Natural killer cell treated with Interleukin-12 subunit alpha and Interleukin-12 subunit beta and Interleukin-15 and Interleukin-18, amount 100 ng/mL, for 72 hours (primary cell): ENCODE data around the gene ZNF12. TPM values are rescaled to one million over a fixed set of nuclear protein-coding genes. Genes with fewer than 3 reads are reported as not detected.
"Not testable (repeated sequence)": the region's sequence is repeated elsewhere in the genome, so short reads cannot be mapped to it uniquely, and the experiment has no call there.

Experiments
- ATAC-seq, 2 donors: fragments of 150-1000 bp; cut with Tn5 transposase in 1 of 2; sonication (Bioruptor Pico), chemical (Tn5 transposase) in 1 of 2; 2 replicates each; pipeline ENCODE4 v1.10.0; 2021
- DNase-seq: peaks from one replicate; pipeline ENCODE4 v3.0.0; 2022; ENCODE audit warnings: low spot score
- H3K27ac Mint-ChIP-seq, 2 donors: 1 replicate in 1 of 2; 2 replicates in 1 of 2; pipeline ENCODE4 v1.8.0; 2022; ENCODE audit warnings: mixed read lengths in 2 of 2, mild to moderate bottlenecking in 1 of 2, moderate library complexity in 1 of 2
- H3K27me3 Mint-ChIP-seq, 2 donors: 1 replicate in 1 of 2; 2 replicates in 1 of 2; pipeline ENCODE4 v1.8.0; 2022; ENCODE audit warnings: mixed read lengths in 2 of 2
- H3K36me3 Mint-ChIP-seq: one replicate; pipeline ENCODE4 v1.8.0; 2022; ENCODE audit warnings: mixed read lengths
- H3K4me1 Mint-ChIP-seq, 2 donors: 1 replicate in 1 of 2; 2 replicates in 1 of 2; pipeline ENCODE4 v1.8.0; 2022; ENCODE audit warnings: low read depth in 2 of 2, mixed read lengths in 2 of 2, mild to moderate bottlenecking in 1 of 2
- H3K4me3 Mint-ChIP-seq: one replicate; pipeline ENCODE4 v1.8.0; 2022; ENCODE audit warnings: mixed read lengths
- H3K9me3 Mint-ChIP-seq: 2 replicates; pipeline ENCODE4 v1.8.0; 2022; ENCODE audit warnings: mixed read lengths
- total RNA-seq, 2 donors: library from RNA; stranded (reverse); gene quantifications; one replicate each; pipeline ENCODE4 v1.2.3, GENCODE V29; 2022

ZNF12 gene
- total RNA-seq = 10 to 100 TPM; 23.9 to 26.2 TPM

DNA sequence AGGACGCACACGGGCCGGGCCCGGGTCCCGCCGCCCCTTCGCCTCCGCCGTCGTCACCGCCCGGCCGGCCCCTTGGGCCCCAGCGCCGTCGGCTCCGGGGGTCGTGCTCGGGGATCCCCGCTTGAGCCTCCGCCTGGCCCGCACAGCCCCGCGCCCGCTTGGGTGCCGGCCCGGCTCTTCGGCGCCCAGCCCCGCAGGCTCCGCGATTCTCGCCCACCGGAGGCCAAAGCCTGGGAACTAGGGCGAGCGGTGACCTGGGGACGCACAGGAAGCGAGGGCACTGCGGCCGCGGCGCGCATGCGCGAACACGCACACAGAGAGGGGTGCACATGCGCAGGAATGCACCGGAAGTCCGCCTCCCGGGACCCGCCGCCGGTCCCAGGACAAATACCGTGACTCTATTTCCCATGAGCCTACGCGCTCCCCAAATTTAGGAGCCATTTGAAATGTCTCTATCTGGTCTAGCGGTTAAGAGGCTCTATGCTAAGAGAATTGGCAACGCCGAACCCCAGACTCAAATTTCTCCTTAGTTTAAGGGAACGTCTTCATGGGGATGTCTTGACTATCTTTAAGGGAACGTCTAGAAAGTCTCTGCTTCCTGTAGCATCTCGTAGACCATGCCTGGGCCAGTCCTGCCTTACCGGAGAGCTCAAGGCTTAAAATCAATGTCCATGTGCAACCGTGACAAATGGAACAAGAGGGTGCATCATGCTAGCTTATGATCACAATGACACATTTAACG lies at the start of gene ZNF12:
Gene ZNF12, minus strand, starts transcription at position 282 of the 742 bp plus-strand sequence. CDS start 1,774 bp downstream, outside the sequence.
- Mint-ChIP-seq H3K4me1 (peaks cover 36 to 43% of the 10 kb centered on the region in 2 donors), H3K36me3 (peaks cover 31% of the 10 kb centered on the region), H3K27me3 (peaks cover 9 to 12% of the 10 kb centered on the region in 2 donors), H3K27ac (peak within 1 kb of the TSS; percentile 78 to 86), H3K4me3 (peak within 1 kb of the TSS; percentile 91), H3K9me3 (peaks cover 8% of the 10 kb centered on the region)
- DNase-seq (peak; percentile 97), ATAC-seq (peak; percentile 96 to 97)

DNA sequence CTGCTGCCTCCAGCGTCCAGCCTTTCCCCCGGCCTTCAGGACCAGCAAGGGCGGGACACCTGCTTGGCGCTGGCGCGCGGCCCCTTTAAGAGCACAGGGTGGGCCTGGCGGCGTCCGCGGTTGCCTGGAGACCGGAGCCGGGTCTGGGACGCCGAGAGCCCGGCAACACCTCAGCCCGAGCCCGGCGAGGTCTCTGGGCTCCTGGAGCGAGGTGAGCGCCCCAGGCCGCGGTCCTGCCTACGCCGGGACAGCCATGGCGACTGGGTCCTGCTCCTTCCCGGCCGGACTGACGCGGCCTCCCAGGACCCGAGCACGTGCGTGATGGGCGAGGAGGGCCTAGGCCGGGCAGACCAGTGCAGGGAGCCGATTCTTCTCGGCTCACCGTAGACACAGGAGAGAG lies 47.2 kb upstream of the ZNF12 start, which contains the start of gene RSPH10B2:
Gene RSPH10B2, plus strand, starts transcription at position 140 of the 400 bp plus-strand sequence. CDS start 3,575 bp downstream, outside the sequence.
- not testable (repeated sequence) for H3K4me1 Mint-ChIP-seq, H3K27me3 Mint-ChIP-seq, DNase-seq, H3K4me3 Mint-ChIP-seq, H3K27ac Mint-ChIP-seq, H3K9me3 Mint-ChIP-seq, H3K36me3 Mint-ChIP-seq
- peak in 1 of 2 donors; percentile 19 for ATAC-seq

DNA sequence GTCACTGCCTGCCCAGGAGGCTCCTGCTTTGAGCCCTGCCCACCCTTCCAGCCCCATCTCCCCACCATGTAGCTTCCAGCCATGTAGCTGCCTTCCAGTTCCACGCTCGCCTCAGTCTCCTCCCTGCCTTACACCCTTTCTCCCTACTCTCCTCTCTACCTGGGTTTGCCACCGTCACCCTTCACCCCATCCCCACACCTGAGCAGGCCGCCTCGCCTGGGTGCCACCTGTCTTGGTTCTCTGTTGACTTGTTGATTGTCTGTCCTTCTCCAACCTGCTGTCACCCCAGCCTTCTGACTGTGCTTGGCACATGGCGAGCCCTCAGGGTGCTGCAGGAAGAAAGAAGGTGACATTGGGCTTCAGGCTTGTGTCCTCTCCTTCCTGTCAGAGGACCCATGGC lies 43.4 kb upstream of the ZNF12 start:
- H3K4me3 Mint-ChIP-seq, H3K27me3 Mint-ChIP-seq, H3K36me3 Mint-ChIP-seq, H3K9me3 Mint-ChIP-seq, H3K27ac Mint-ChIP-seq, H3K4me1 Mint-ChIP-seq: not testable (repeated sequence)
- ATAC-seq (peak in 1 of 2 donors; percentile 24), DNase-seq (peak; percentile 58)

- ATAC-seq = peak in 1 of 2 donors; percentile 32
- not testable (repeated sequence) for H3K27me3 Mint-ChIP-seq, DNase-seq, H3K27ac Mint-ChIP-seq, H3K4me1 Mint-ChIP-seq, H3K36me3 Mint-ChIP-seq, H3K9me3 Mint-ChIP-seq, H3K4me3 Mint-ChIP-seq
These were observed 42.6 kb upstream of the ZNF12 start for GRCh38 chr7:6749335-6749734.

- H3K27ac Mint-ChIP-seq, H3K36me3 Mint-ChIP-seq, H3K27me3 Mint-ChIP-seq: not testable (repeated sequence)
These were observed 37.8 kb upstream of the ZNF12 start for GRCh38 chr7:6744410-6745100.

GRCh38 chr7:6738415-6738814 lies 31.7 kb upstream of the ZNF12 start:
- peaks cover 16% of the 10 kb centered on the region for H3K36me3 Mint-ChIP-seq
- not testable (repeated sequence) for H3K4me1 Mint-ChIP-seq, H3K27me3 Mint-ChIP-seq, ATAC-seq, H3K27ac Mint-ChIP-seq, H3K9me3 Mint-ChIP-seq, DNase-seq, H3K4me3 Mint-ChIP-seq

More at GRCh38 chr7:6744410-6745100, 37.8 kb upstream of the ZNF12 start:
- not testable (repeated sequence) for H3K9me3 Mint-ChIP-seq, H3K4me1 Mint-ChIP-seq, ATAC-seq, DNase-seq, H3K4me3 Mint-ChIP-seq

DNA sequence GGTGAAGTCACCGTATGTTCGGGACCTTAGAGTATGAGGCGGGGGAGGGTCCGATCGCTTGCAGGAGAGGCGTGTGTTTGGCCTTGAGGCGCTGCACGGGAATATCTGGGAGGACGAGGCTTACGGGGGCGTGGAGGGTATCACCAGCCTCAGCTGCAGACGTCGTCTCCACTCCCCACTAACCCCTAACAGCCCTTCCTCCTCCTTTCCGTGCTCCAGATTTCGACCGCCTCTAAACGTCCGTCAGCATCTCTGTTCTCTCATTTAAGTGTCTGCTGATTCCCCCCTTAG lies 23.5 kb upstream of the ZNF12 start:
- H3K27ac Mint-ChIP-seq = peak overlapping the region; percentile 91 to 95
- peak overlapping the region; percentile 88 for H3K4me3 Mint-ChIP-seq
- no peaks in the 10 kb centered on the region for H3K27me3 Mint-ChIP-seq
- ATAC-seq (no peak), DNase-seq (no peak)
- peaks cover 8% of the 10 kb centered on the region for H3K36me3 Mint-ChIP-seq
- H3K4me1 Mint-ChIP-seq = peaks cover 15 to 18% of the 10 kb centered on the region in 2 donors
- H3K9me3 Mint-ChIP-seq = no peaks in the 10 kb centered on the region

GRCh38 chr7:6729492-6730342 lies 23.0 kb upstream of the ZNF12 start:
- peaks cover 15 to 18% of the 10 kb centered on the region in 2 donors for H3K4me1 Mint-ChIP-seq
- H3K9me3 Mint-ChIP-seq = no peaks in the 10 kb centered on the region
- ATAC-seq (peak; percentile 100), DNase-seq (peak; percentile 94)
- H3K36me3 Mint-ChIP-seq = peaks cover 8% of the 10 kb centered on the region
- no peaks in the 10 kb centered on the region for H3K27me3 Mint-ChIP-seq
- peak overlapping the region; percentile 88 for H3K4me3 Mint-ChIP-seq
- peak overlapping the region; percentile 91 to 95 for H3K27ac Mint-ChIP-seq

DNA sequence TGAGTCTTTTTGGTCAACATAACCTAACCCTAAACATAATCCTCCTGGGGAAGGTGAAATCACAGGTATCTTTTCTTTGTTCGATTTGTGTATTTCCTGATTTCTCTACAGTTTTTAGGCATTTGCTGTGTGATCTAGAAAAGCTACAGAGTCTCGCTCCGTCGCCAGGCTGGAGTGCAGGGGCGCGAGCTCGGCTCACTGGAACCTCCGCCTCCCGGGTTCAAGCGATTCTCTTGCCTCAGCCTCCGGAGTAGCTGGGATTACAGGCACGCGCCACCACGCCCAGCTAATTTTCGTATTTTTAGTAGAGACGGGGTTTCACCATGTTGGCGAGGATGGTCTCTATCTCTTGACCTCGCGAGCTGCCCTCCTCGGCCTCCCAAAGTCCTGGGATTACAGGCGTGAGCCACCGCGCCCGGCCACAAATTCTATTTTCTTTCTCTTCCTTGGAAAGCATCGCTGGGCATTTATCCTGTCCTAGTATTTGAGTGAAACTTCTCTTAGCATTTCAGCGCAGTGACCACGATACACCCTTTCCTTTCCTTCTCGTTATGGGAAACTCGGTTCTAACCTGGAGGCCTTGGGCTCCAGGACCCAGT lies 22.2 kb upstream of the ZNF12 start:
- H3K36me3 Mint-ChIP-seq, H3K9me3 Mint-ChIP-seq, ATAC-seq, H3K27me3 Mint-ChIP-seq, DNase-seq: not testable (repeated sequence)
- Mint-ChIP-seq H3K27ac (peak overlapping the region; percentile 91 to 95), H3K4me3 (peak overlapping the region; percentile 88), H3K4me1 (peaks cover 15 to 18% of the 10 kb centered on the region in 2 donors)

- H3K27me3 Mint-ChIP-seq = peaks cover 3 to 6% of the 10 kb centered on the region in 2 donors
These were observed 20.9 kb upstream of the ZNF12 start for GRCh38 chr7:6727663-6728062.

DNA sequence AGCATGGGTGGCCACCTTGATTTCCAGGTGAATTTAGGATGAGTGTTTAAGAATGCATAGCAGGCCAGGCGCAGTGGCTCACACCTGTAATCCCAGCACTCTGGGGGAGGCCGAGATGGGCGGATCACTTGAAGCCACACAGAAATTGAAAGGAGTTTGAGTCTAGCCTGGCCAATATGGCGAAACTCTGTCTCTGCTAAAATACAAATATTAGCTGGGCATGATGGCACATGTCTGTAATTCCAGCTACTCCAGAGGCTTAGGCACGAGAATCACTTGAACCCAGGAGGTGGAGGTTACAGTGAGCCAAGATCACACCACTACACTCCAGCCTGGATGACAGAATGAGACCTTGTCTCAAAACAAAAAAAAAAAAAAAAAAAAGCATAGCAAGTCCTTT lies 19.6 kb upstream of the ZNF12 start:
- DNase-seq, H3K27ac Mint-ChIP-seq, H3K9me3 Mint-ChIP-seq, H3K4me3 Mint-ChIP-seq, H3K36me3 Mint-ChIP-seq, ATAC-seq, H3K27me3 Mint-ChIP-seq: not testable (repeated sequence)
- H3K4me1 Mint-ChIP-seq = peaks cover 15% of the 10 kb centered on the region in 2 donors

More at GRCh38 chr7:6727663-6728062, 20.9 kb upstream of the ZNF12 start:
- Mint-ChIP-seq H3K9me3 (no peaks in the 10 kb centered on the region), H3K4me1 (peaks cover 15 to 18% of the 10 kb centered on the region in 2 donors), H3K4me3 (no peak overlapping the region), H3K36me3 (peaks cover 4% of the 10 kb centered on the region), H3K27ac (no peak overlapping the region)
- DNase-seq = no peak
- ATAC-seq = no peak

DNA sequence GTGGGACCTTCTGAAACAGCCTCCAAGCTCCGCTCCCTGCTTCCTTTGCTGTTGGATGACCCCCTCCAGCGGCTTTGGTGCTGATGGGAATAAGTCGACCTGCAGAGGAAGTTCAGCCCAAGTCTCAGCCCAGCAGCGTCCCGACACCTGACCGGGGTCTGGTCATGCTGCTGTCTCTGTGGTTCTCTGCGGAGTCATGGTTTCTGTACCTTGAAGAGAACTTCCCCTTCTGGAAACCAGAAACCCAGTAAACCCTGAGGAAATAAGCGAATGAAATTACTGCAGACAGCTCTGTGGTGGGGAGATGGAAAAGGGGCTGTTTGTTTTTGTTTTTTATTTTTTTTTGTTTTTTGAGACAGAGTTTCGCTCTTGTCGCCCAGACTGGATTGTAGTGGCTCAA lies 18.3 kb upstream of the ZNF12 start:
- H3K4me1 Mint-ChIP-seq = peaks cover 6% of the 10 kb centered on the region in 2 donors
- H3K9me3 Mint-ChIP-seq = no peaks in the 10 kb centered on the region
- no peak overlapping the region for H3K27ac Mint-ChIP-seq
- no peaks in the 10 kb centered on the region for H3K36me3 Mint-ChIP-seq
- DNase-seq (no peak), ATAC-seq (no peak)
- no peak overlapping the region for H3K4me3 Mint-ChIP-seq
- peaks cover 3 to 6% of the 10 kb centered on the region in 2 donors for H3K27me3 Mint-ChIP-seq

DNA sequence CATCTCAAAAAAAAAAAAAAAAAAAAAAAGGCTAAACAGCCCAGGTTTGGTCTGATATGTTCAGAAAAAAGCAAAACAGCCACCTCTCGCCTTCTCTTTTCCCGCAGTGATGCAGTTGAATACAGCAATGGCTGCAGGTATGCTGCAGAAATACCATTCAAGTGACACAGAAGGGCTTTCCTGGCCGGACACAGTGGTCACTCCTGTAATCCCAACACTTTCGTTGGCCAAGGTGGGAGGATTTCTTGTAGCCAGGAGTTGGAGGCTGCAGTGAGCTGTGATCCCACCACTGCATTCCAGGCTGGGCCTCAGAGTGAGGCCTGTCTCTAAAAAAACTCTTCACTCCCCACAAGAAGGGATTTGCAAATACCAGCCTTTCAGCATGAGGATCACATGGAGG lies 17.6 kb upstream of the ZNF12 start:
- not testable (repeated sequence) for H3K4me3 Mint-ChIP-seq, H3K27ac Mint-ChIP-seq, H3K9me3 Mint-ChIP-seq, H3K4me1 Mint-ChIP-seq, H3K36me3 Mint-ChIP-seq, H3K27me3 Mint-ChIP-seq, ATAC-seq, DNase-seq
